Stimulated activated CD8-positive, alpha-beta memory T cell treated with anti-CD3 and anti-CD28 coated beads, Interleukin-7, amount 100 ng/mL, for 4 hours (primary cell): Measurements from ENCODE around the gene CACNA1E.

Experiments used
- DNase-seq, 2 donors: peaks; one replicate each; pipeline ENCODE4 v3.0.0-alpha.2; 2020; ENCODE audit warnings: low read depth in 2 of 2

CACNA1E gene

GRCh38 chr1:181767001-181767708 is 283.8 kb downstream of the CACNA1E start:
- DNase-seq: no peak

GRCh38 chr1:181768211-181768929 is 285.1 kb downstream of the CACNA1E start:
- no peak for DNase-seq

GRCh38 chr1:181768930-181769280 is 285.6 kb downstream of the CACNA1E start:
- no peak for DNase-seq

- no peak for DNase-seq
Observed at GRCh38 chr1:181769846-181770245, 286.5 kb downstream of the CACNA1E start.

GRCh38 chr1:181772714-181773113 is 289.4 kb downstream of the CACNA1E start:
- DNase-seq: no peak

- no peak for DNase-seq
Observed at GRCh38 chr1:181776044-181776443, 292.7 kb downstream of the CACNA1E start.

- no peak for DNase-seq
Observed at GRCh38 chr1:181777286-181777685, 294.0 kb downstream of the CACNA1E start.

GRCh38 chr1:181777812-181778211 is 294.5 kb downstream of the CACNA1E start:
- DNase-seq: no peak

GRCh38 chr1:181778640-181779260 is 295.4 kb downstream of the CACNA1E start:
- no peak for DNase-seq

GRCh38 chr1:181779343-181779742 is 296.0 kb downstream of the CACNA1E start:
- DNase-seq: no peak

- no peak for DNase-seq
Observed at GRCh38 chr1:181783208-181783607, 299.9 kb downstream of the CACNA1E start.

- no peak for DNase-seq
Observed at GRCh38 chr1:181784039-181784683, 300.8 kb downstream of the CACNA1E start.

- DNase-seq: no peak
Observed at GRCh38 chr1:181789395-181789794, 306.1 kb downstream of the CACNA1E start.

- DNase-seq: no peak
Observed at GRCh38 chr1:181791721-181792120, 308.4 kb downstream of the CACNA1E start.

GRCh38 chr1:181793831-181794230 is 310.5 kb downstream of the CACNA1E start:
- no peak for DNase-seq

- no peak for DNase-seq
Observed at GRCh38 chr1:181794332-181794731, 311.0 kb downstream of the CACNA1E start.

GRCh38 chr1:181798191-181798926 is 315.0 kb downstream of the CACNA1E start:
- no peak for DNase-seq

GRCh38 chr1:181801617-181802016 is 318.3 kb downstream of the CACNA1E start:
- DNase-seq: no peak

GRCh38 chr1:181802466-181802865 is 319.1 kb downstream of the CACNA1E start:
- DNase-seq: no peak

GRCh38 chr1:181803421-181803820 is 320.1 kb downstream of the CACNA1E start:
- no peak for DNase-seq

- no peak for DNase-seq
Observed at GRCh38 chr1:181804989-181805388, 321.7 kb downstream of the CACNA1E start.

GRCh38 chr1:181806746-181807145 is 323.4 kb downstream of the CACNA1E start:
- no peak for DNase-seq
